SK-N-SH treated with all-trans-retinoic acid at 6 μM for 48 hours (cell line): ENCODE measurements around the gene COL4A4.

Experiments
- ATAC-seq: fragments of 200-7000 bp; cut with Tn5 transposase; 3 replicates; pipeline ENCODE4 v1.9.1; 2020; ENCODE audit warnings: mild to moderate bottlenecking, moderate library complexity
- ARNTL ChIP-seq: fragments of 450-650 bp; formaldehyde crosslinking; IDR thresholded peaks from 2 replicates; pipeline ENCODE4 v1.5.0; 2020; ENCODE audit warnings: low read depth, mild to moderate bottlenecking, moderate library complexity, borderline replicate concordance
- BACH2 ChIP-seq: fragments of 250-450 bp; sonication (Bioruptor Pico); IDR thresholded peaks from 2 replicates; pipeline ENCODE4 v1.9.0; 2021; ENCODE audit warnings: mild to moderate bottlenecking, borderline replicate concordance
- CSDC2 ChIP-seq: fragments of 250-450 bp; sonication (Bioruptor Pico); IDR thresholded peaks from 2 replicates; pipeline ENCODE4 v1.5.0; 2020; ENCODE audit warnings: mild to moderate bottlenecking, moderate library complexity
- ESRRG ChIP-seq: fragments of 250-450 bp; sonication (Bioruptor Pico); IDR thresholded peaks from 2 replicates; pipeline ENCODE4 v1.6.1; 2021; ENCODE audit warnings: mild to moderate bottlenecking
- GLIS3 ChIP-seq: fragments of 250-450 bp; sonication (Bioruptor Pico); IDR thresholded peaks from 2 replicates; pipeline ENCODE4 v1.5.0; 2020; ENCODE audit warnings: mild to moderate bottlenecking, moderate library complexity
- ISL1 ChIP-seq: fragments of 250-450 bp; sonication (Bioruptor Pico); IDR thresholded peaks from 2 replicates; pipeline ENCODE4 v2.1.2; 2022; ENCODE audit warnings: mild to moderate bottlenecking, moderate library complexity
- OSR1 ChIP-seq: fragments of 250-450 bp; sonication (Bioruptor Pico); IDR thresholded peaks from 2 replicates; pipeline ENCODE4 v1.8.0; 2022; ENCODE audit warnings: moderate library complexity, mild to moderate bottlenecking, inconsistent platforms
- PATZ1 ChIP-seq: fragments of 250-450 bp; sonication (Bioruptor Pico); IDR thresholded peaks from 2 replicates; pipeline ENCODE4 v1.8.0; 2020; ENCODE audit warnings: mild to moderate bottlenecking, moderate library complexity, borderline replicate concordance
- PPARA ChIP-seq: fragments of 250-450 bp; sonication (Bioruptor Pico); IDR thresholded peaks from 2 replicates; pipeline ENCODE4 v1.5.0; 2020; ENCODE audit warnings: mild to moderate bottlenecking, borderline replicate concordance
- RARB ChIP-seq: fragments of 250-450 bp; sonication (Bioruptor Pico); IDR thresholded peaks from 2 replicates; pipeline ENCODE4 v1.8.0; 2021; ENCODE audit warnings: mild to moderate bottlenecking, moderate library complexity
- SNAI2 ChIP-seq: fragments of 250-450 bp; sonication (Bioruptor Pico); IDR thresholded peaks from 2 replicates; pipeline ENCODE4 v1.5.0; 2020; ENCODE audit warnings: mild to moderate bottlenecking, moderate library complexity
- TCF4 ChIP-seq: fragments of 250-450 bp; sonication (Bioruptor Pico); IDR thresholded peaks from 2 replicates; pipeline ENCODE4 v1.8.0; 2021; ENCODE audit warnings: mild to moderate bottlenecking, moderate library complexity, borderline replicate concordance
- TOX ChIP-seq: fragments of 250-450 bp; sonication (Bioruptor Pico); IDR thresholded peaks from 2 replicates; pipeline ENCODE4 v1.8.0; 2021; ENCODE audit warnings: mild to moderate bottlenecking, moderate library complexity, borderline replicate concordance
- TSHZ2 ChIP-seq: fragments of 250-450 bp; sonication (Bioruptor Pico); IDR thresholded peaks from 2 replicates; pipeline ENCODE4 v1.5.0; 2020; ENCODE audit warnings: mild to moderate bottlenecking, moderate library complexity
- ZC3H10 ChIP-seq: fragments of 250-450 bp; sonication (Bioruptor Pico); IDR thresholded peaks from 2 replicates; pipeline ENCODE4 v1.5.1; 2021; ENCODE audit warnings: mild to moderate bottlenecking, moderate library complexity
- ZFP3 ChIP-seq: fragments of 250-450 bp; sonication (Bioruptor Pico); IDR thresholded peaks from 2 replicates; pipeline ENCODE4 v1.5.0; 2020; ENCODE audit warnings: mild to moderate bottlenecking, moderate library complexity
- ZFP30 ChIP-seq: fragments of 450-650 bp; formaldehyde crosslinking; IDR thresholded peaks from 2 replicates; pipeline ENCODE4 v1.5.0; 2022; ENCODE audit warnings: mild to moderate bottlenecking, moderate library complexity
- ZNF565 ChIP-seq: fragments of 450-650 bp; formaldehyde crosslinking; conservative IDR thresholded peaks from 2 replicates; pipeline ENCODE4 v1.5.0; 2020; ENCODE audit warnings: low read depth, mild to moderate bottlenecking, moderate library complexity
- ZNF70 ChIP-seq: fragments of 450-650 bp; formaldehyde crosslinking; IDR thresholded peaks from 2 replicates; pipeline ENCODE4 v1.5.0; 2020; ENCODE audit warnings: mild to moderate bottlenecking, moderate library complexity
- ZNF8 ChIP-seq: fragments of 450-650 bp; formaldehyde crosslinking; IDR thresholded peaks from 2 replicates; pipeline ENCODE4 v1.5.0; 2020; ENCODE audit warnings: mild to moderate bottlenecking, moderate library complexity
- TF ChIP-seq, protein P1 (sequence below): fragments of 250-450 bp; sonication (Bioruptor Pico); IDR thresholded peaks from 2 replicates; pipeline ENCODE4 v1.5.1; 2021; ENCODE audit warnings: mild to moderate bottlenecking, moderate library complexity
- TF ChIP-seq, protein P2 (sequence below): fragments of 250-450 bp; sonication (Bioruptor Pico); IDR thresholded peaks from 2 replicates; pipeline ENCODE4 v1.8.0; 2021; ENCODE audit warnings: low read depth, mild to moderate bottlenecking, moderate library complexity, borderline replicate concordance

The COL4A4 gene

GRCh38 chr2:226999661-227000060 lies 164.3 kb downstream of the COL4A4 start:
- ATAC-seq = no peak
- no peak for TF ChIP-seq PATZ1
- TF ChIP-seq, protein P1, sequence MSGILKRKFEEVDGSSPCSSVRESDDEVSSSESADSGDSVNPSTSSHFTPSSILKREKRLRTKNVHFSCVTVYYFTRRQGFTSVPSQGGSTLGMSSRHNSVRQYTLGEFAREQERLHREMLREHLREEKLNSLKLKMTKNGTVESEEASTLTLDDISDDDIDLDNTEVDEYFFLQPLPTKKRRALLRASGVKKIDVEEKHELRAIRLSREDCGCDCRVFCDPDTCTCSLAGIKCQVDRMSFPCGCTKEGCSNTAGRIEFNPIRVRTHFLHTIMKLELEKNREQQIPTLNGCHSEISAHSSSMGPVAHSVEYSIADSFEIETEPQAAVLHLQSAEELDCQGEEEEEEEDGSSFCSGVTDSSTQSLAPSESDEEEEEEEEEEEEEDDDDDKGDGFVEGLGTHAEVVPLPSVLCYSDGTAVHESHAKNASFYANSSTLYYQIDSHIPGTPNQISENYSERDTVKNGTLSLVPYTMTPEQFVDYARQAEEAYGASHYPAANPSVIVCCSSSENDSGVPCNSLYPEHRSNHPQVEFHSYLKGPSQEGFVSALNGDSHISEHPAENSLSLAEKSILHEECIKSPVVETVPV (CRISPR knock-in tag) = no peak
- TF ChIP-seq, all 23 proteins: peak for 0

DNA sequence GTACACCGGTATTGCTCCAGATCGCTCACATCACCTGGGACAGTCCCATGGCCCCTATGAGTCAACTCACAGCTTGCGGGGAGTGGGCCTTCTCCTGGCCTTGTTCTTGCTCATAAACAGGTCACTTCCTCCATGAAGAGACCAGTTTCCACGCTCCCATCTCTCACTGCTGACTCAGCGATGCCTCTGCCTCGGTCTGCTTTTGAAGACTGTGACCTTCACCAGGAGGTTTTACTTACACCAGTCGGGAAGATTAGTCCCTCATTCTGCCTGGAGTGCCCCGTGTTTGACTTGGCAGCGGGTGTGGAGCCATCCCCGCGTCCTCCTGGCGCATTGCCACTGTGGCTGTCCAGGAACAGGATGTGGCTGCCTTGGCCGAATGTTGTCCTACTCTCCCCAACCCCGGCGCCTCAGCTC lies 168.4 kb downstream of the COL4A4 start:
- ATAC-seq = peak; percentile 93

DNA sequence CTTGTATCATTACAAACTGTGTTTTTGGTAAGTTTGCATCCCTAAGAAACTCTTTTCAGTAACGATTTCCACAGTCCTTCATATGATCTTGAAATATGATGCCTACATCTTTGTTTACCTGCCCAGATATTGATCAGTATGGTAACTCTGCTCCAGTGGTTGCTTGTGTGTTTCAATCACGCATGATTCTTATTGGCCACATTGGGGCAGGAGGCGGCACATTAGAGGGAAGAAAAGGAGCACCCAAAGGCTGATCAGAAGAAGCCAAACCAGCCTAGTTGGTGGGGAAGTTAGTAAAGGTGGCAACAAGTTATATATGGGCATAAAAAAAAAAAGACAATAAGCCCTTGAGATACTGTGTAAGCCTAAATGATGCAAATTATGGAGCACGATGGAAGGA lies 169.2 kb downstream of the COL4A4 start:
- TF ChIP-seq TCF4 (no peak), ESRRG (CRISPR knock-in tag) (no peak), SNAI2 (no peak), CSDC2 (CRISPR knock-in tag) (no peak)
- no peak for ATAC-seq

More for the DNA sequence above, 168.4 kb downstream of the COL4A4 start:
- TF ChIP-seq, protein P2, sequence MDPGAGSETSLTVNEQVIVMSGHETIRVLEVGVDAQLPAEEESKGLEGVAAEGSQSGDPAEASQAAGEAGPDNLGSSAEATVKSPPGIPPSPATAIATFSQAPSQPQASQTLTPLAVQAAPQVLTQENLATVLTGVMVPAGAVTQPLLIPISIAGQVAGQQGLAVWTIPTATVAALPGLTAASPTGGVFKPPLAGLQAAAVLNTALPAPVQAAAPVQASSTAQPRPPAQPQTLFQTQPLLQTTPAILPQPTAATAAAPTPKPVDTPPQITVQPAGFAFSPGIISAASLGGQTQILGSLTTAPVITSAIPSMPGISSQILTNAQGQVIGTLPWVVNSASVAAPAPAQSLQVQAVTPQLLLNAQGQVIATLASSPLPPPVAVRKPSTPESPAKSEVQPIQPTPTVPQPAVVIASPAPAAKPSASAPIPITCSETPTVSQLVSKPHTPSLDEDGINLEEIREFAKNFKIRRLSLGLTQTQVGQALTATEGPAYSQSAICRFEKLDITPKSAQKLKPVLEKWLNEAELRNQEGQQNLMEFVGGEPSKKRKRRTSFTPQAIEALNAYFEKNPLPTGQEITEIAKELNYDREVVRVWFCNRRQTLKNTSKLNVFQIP (CRISPR knock-in tag) = no peak
- TF ChIP-seq ZNF8 (no peak), ZC3H10 (no peak), RARB (CRISPR knock-in tag) (no peak), TOX (no peak), ZNF70 (no peak), ARNTL (CRISPR knock-in tag) (no peak), ESRRG (CRISPR knock-in tag) (no peak), SNAI2 (no peak), ZNF565 (CRISPR knock-in tag) (no peak), CSDC2 (CRISPR knock-in tag) (no peak)

DNA sequence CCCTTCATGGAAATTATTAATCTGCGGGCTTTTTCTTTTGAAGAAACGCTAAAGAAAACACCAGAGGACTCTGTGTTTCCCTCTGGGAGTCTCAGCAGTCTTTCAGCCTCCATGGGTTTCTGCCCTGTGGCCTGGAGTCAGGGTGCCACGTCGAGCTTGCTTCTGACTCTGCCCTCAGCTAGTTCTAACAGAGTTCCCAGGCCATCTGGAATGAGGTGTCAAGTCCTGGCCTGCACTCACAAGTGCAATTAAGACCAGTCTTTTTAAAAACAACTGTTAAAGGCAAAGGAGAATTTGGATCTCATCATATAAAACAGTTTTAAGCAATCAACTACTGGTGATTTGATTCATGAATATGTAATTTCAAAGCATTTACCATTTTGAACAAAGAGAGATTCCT lies 170.8 kb downstream of the COL4A4 start:
- TF ChIP-seq SNAI2 (no peak), ZFP3 (CRISPR knock-in tag) (no peak), PPARA (no peak), TSHZ2 (CRISPR knock-in tag) (no peak), RARB (CRISPR knock-in tag) (no peak), ISL1 (CRISPR knock-in tag) (no peak), BACH2 (CRISPR knock-in tag) (no peak), ZC3H10 (no peak), OSR1 (no peak), ZNF565 (CRISPR knock-in tag) (no peak), ESRRG (CRISPR knock-in tag) (no peak), GLIS3 (CRISPR knock-in tag) (no peak), ZFP30 (CRISPR knock-in tag) (no peak), ZNF70 (no peak), TCF4 (no peak)
- TF ChIP-seq, protein P2 (CRISPR knock-in tag) = no peak
- ATAC-seq = no peak
